ENCODE data around the gene LPAR5.

DNA sequence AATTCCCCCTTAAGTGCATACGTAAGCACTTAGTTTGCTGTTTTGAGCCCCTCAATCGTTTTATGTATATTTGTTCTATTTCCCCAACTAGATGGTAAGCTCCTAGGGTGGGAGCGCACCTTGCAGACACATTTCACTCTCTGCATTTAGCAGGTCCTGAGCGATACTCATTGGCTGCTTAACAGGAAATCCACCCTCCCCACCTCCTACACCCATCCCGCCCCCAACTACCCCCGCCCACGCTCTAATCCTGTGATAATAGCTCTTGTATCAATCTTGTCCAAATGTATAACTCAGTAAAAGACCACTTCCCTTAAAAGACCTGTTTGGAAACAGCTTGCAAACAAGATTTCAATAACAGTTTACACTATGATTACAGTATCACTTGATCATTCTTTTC is 8.1 kb downstream of the LPAR5 start:
- TF ChIP-seq, protein P1, sequence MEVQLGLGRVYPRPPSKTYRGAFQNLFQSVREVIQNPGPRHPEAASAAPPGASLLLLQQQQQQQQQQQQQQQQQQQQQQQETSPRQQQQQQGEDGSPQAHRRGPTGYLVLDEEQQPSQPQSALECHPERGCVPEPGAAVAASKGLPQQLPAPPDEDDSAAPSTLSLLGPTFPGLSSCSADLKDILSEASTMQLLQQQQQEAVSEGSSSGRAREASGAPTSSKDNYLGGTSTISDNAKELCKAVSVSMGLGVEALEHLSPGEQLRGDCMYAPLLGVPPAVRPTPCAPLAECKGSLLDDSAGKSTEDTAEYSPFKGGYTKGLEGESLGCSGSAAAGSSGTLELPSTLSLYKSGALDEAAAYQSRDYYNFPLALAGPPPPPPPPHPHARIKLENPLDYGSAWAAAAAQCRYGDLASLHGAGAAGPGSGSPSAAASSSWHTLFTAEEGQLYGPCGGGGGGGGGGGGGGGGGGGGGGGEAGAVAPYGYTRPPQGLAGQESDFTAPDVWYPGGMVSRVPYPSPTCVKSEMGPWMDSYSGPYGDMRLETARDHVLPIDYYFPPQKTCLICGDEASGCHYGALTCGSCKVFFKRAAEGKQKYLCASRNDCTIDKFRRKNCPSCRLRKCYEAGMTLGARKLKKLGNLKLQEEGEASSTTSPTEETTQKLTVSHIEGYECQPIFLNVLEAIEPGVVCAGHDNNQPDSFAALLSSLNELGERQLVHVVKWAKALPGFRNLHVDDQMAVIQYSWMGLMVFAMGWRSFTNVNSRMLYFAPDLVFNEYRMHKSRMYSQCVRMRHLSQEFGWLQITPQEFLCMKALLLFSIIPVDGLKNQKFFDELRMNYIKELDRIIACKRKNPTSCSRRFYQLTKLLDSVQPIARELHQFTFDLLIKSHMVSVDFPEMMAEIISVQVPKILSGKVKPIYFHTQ (CRISPR knock-in tag; IDR thresholded peaks at IDR 0.05): no peak
- TF ChIP-seq, protein P2, sequence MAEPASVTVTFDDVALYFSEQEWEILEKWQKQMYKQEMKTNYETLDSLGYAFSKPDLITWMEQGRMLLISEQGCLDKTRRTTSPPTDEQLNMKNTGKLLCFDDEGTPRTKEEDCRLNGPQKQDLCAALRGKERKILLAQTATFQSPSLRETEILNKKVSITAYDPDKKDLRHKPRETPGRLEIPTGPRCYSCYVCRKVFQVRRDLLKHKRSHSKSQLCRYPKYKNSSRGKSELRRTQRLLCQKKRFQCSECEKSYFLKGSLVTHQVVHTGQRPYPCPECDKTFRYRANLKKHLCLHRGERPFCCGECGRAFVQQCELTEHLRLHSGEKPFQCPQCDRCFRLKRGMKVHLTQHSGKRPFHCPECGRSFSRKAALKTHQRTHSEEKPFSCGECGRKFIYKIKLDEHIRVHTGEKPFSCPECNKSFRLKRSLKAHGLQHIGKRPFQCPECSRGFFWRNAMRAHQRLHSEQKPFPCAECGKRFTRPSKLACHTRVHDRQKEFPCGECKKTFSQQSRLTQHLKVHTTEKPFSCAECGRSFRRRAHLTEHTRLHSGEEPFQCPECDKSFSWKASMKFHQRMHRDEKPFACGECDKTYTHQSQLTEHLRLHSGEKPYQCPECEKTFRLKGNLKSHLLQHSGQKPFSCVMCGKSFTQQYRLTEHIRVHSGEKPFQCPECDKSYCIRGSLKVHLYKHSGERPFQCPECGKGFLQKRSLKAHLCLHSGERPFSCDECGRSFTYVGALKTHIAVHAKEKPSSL (CRISPR knock-in tag; conservative IDR thresholded peaks at IDR 0.05): no peak
- TF ChIP-seq, protein P3, sequence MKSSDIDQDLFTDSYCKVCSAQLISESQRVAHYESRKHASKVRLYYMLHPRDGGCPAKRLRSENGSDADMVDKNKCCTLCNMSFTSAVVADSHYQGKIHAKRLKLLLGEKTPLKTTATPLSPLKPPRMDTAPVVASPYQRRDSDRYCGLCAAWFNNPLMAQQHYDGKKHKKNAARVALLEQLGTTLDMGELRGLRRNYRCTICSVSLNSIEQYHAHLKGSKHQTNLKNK (CRISPR knock-in tag; IDR thresholded peaks at IDR 0.05): no peak
- TF ChIP-seq, protein P4, sequence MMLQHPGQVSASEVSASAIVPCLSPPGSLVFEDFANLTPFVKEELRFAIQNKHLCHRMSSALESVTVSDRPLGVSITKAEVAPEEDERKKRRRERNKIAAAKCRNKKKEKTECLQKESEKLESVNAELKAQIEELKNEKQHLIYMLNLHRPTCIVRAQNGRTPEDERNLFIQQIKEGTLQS (CRISPR knock-in tag; conservative IDR thresholded peaks at IDR 0.05): no peak
- TF ChIP-seq, protein P5, sequence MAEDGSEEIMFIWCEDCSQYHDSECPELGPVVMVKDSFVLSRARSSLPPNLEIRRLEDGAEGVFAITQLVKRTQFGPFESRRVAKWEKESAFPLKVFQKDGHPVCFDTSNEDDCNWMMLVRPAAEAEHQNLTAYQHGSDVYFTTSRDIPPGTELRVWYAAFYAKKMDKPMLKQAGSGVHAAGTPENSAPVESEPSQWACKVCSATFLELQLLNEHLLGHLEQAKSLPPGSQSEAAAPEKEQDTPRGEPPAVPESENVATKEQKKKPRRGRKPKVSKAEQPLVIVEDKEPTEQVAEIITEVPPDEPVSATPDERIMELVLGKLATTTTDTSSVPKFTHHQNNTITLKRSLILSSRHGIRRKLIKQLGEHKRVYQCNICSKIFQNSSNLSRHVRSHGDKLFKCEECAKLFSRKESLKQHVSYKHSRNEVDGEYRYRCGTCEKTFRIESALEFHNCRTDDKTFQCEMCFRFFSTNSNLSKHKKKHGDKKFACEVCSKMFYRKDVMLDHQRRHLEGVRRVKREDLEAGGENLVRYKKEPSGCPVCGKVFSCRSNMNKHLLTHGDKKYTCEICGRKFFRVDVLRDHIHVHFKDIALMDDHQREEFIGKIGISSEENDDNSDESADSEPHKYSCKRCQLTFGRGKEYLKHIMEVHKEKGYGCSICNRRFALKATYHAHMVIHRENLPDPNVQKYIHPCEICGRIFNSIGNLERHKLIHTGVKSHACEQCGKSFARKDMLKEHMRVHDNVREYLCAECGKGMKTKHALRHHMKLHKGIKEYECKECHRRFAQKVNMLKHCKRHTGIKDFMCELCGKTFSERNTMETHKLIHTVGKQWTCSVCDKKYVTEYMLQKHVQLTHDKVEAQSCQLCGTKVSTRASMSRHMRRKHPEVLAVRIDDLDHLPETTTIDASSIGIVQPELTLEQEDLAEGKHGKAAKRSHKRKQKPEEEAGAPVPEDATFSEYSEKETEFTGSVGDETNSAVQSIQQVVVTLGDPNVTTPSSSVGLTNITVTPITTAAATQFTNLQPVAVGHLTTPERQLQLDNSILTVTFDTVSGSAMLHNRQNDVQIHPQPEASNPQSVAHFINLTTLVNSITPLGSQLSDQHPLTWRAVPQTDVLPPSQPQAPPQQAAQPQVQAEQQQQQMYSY (CRISPR knock-in tag; IDR thresholded peaks at IDR 0.05): no peak
- TF ChIP-seq, protein P6, sequence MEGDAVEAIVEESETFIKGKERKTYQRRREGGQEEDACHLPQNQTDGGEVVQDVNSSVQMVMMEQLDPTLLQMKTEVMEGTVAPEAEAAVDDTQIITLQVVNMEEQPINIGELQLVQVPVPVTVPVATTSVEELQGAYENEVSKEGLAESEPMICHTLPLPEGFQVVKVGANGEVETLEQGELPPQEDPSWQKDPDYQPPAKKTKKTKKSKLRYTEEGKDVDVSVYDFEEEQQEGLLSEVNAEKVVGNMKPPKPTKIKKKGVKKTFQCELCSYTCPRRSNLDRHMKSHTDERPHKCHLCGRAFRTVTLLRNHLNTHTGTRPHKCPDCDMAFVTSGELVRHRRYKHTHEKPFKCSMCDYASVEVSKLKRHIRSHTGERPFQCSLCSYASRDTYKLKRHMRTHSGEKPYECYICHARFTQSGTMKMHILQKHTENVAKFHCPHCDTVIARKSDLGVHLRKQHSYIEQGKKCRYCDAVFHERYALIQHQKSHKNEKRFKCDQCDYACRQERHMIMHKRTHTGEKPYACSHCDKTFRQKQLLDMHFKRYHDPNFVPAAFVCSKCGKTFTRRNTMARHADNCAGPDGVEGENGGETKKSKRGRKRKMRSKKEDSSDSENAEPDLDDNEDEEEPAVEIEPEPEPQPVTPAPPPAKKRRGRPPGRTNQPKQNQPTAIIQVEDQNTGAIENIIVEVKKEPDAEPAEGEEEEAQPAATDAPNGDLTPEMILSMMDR (IDR thresholded peaks at IDR 0.05): no peak
- TF ChIP-seq ZNF671 (CRISPR knock-in tag; IDR thresholded peaks at IDR 0.05) (no peak), TP53 (CRISPR knock-in tag; IDR thresholded peaks at IDR 0.05) (no peak)

All from WTC11 (cell line).